H1 (cell line): ENCODE results near the gene MICALL1. TPM values are rescaled to one million over a fixed set of nuclear protein-coding genes. Genes with fewer than 3 reads are reported as not detected.

Experiments
- BCL11A ChIP-seq, 2 experiments: IDR thresholded peaks; one replicate each; pipeline ENCODE4 v1.6.1; 2011; ENCODE audit warnings: low read depth in 2 of 2, low read length in 2 of 2, mild to moderate bottlenecking in 2 of 2
- GTF2F1 ChIP-seq: IDR thresholded peaks from 2 replicates; pipeline ENCODE4 v1.6.1; 2012; ENCODE audit warnings: low read depth, low read length, improper control_type of control experiment, borderline replicate concordance
- NANOG ChIP-seq: IDR thresholded peaks from 2 replicates; pipeline ENCODE4 v1.6.1; 2011; ENCODE audit warnings: low read length, low read depth, mild to moderate bottlenecking, inconsistent platforms; ENCODE audit not compliant: insufficient read depth, poor library complexity, severe bottlenecking
- PHF8 ChIP-seq: fragments of 200-600 bp; sonication (generic); conservative IDR thresholded peaks from 2 replicates; pipeline ENCODE4 v1.7.1; 2012; ENCODE audit warnings: low read depth, mild to moderate bottlenecking, inconsistent platforms, low read length, moderate library complexity
- SIN3A ChIP-seq, 2 experiments: IDR thresholded peaks in 1 of 2; conservative IDR thresholded peaks in 1 of 2; 2 replicates each; pipeline ENCODE4 v1.6.1; 2011 to 2012; ENCODE audit warnings: low read length in 2 of 2, improper control_type of control experiment in 1 of 2, low read depth in 1 of 2, mild to moderate bottlenecking in 1 of 2
- polyA plus RNA-seq, 7 experiments: library from polyadenylated mRNA; depleted of rRNA in 3 of 7; stranded (reverse) in 5 of 7; unstranded in 2 of 7; fragments of >200 nt in 5 of 7; fragments of 200-250 nt in 2 of 7; gene quantifications; 1 replicate in 5 of 7; 2 replicates in 1 of 7; 4 replicates in 1 of 7; pipeline versions ENCODE4 v1.2.1 to v1.2.3, GENCODE V29; 2011 to 2013; ENCODE audit warnings: missing spikeins in 2 of 7, mixed read lengths in 2 of 7
- total RNA-seq: library from RNA; stranded (reverse); fragmentation: NEBNext Ultra II Directional; extraction: Animal tissue kit (Norgen Biotek cat#: 25700); gene quantifications from 2 replicates; pipeline ENCODE4 v1.2.1, GENCODE V29; 2021

Gene MICALL1
- total and polyA plus RNA-seq, 2 of the 8 experiments (the other 6 are each of a cell fraction or from before 2014, with no cell fraction given), result 17.7 to 32.1 TPM

- TF ChIP-seq GTF2F1 (no peak), PHF8 (no peak), BCL11A (IDR thresholded peaks at IDR 0.05; ENCODE audit: low read depth in 2 of 2, low read length in 2 of 2) (no peak), SIN3A (conservative IDR thresholded peaks at IDR 0.05 in 1 of 2, IDR thresholded peaks at IDR 0.05 in 1 of 2; ENCODE audit: low read depth in 1 of 2, low read length in 2 of 2) (no peak), NANOG (no peak)
Observed at GRCh38 chr22:37973271-37974170, 67.4 kb downstream of the MICALL1 start (continued).
